ENCODE results near the gene RPS27.

Gene RPS27

DNA sequence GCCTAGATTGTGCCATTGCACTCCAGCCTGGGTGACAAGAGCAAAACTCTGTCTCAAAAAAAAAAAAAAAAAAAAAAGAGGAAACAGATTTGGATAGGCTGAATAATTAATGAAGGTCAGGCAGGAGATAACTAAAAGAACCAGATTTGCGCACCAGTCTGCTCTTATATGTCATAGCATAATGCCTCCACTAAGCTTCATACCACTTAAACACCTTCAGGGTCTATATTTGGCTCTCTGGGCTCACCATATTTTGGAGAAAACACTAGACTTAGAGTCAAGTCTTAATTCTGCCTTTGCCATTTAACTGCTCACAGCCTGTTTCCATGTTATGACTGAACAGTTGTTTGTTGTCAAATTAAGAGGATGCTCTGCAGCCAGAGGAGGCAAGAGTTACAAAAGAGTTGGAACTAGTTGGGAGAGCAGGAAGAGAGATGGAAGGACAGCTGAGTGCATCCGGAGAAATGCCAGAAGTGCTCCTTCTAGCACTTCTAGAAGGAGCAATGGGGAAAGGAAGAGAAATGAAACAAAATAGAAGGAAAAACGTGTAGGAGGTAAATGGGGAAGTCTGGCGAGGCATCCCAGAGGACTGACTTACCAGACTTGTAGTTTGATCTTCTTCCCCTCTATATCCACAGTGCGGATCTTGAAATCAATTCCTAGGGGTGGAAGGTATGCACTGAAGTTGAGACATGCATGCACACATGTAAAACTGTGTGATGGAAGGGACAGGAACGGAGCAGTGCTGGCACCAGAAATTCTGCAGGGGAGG lies 6.3 kb upstream of the RPS27 start:
- Histone ChIP-seq H3K4me3 (peak overlapping the region; percentile 61 to 78), H3K27ac (peak overlapping the region; percentile 76 to 95), H3K9me3 (no peaks in the 10 kb centered on the region), H3K36me3 (peaks cover 0 to 36% (median 17%) of the 10 kb centered on the region in 3 donors), H3K4me1 (peaks cover 0 to 25% (median 17%) of the 10 kb centered on the region in 4 donors), H3K27me3 (no peaks in the 10 kb centered on the region)
- intact Hi-C loops (cut with DNase I; ENCODE audit: low total_unique reads) = loop anchor here (10.0 kb wide), 1 partner anchor 310 kb away; the partner anchor contains the start of genes ILF2 and NPR1
- no peak for DNase-seq
- TF ChIP-seq, protein P1, sequence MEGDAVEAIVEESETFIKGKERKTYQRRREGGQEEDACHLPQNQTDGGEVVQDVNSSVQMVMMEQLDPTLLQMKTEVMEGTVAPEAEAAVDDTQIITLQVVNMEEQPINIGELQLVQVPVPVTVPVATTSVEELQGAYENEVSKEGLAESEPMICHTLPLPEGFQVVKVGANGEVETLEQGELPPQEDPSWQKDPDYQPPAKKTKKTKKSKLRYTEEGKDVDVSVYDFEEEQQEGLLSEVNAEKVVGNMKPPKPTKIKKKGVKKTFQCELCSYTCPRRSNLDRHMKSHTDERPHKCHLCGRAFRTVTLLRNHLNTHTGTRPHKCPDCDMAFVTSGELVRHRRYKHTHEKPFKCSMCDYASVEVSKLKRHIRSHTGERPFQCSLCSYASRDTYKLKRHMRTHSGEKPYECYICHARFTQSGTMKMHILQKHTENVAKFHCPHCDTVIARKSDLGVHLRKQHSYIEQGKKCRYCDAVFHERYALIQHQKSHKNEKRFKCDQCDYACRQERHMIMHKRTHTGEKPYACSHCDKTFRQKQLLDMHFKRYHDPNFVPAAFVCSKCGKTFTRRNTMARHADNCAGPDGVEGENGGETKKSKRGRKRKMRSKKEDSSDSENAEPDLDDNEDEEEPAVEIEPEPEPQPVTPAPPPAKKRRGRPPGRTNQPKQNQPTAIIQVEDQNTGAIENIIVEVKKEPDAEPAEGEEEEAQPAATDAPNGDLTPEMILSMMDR (IDR thresholded peaks at IDR 0.05) = no peak

DNA sequence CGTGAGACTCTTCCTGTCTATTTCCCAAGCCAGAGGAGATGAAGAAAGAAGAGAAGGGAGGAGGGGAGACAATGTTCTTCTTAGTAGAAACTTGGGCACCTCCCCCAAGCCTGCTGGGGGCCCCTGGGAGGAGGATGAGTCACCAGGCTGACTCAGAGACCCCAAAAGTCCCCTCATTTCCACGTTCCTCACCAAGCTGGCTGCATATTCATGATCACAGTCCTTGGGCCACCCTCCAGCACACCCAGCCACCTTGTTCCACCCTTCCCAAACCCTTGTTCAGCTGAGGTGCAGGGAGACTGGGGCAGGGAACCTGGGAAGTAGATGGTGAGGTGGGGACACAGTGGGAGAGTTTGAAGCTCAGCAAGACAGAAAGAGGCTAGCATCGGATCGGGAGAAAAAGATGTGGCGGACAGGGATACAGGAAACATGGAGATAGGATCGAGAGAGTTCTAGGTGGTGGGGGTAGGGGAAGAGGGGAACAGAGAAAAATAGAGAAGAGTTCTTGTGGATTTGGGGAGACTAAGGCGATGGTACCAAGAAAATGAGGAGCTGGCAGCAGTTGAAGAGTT lies 5.1 kb upstream of the RPS27 start:
- peak overlapping the region; percentile 61 to 78 for H3K4me3 ChIP-seq
- H3K27ac ChIP-seq = peak overlapping the region; percentile 76 to 95
- peak; percentile 75 to 79 for DNase-seq
- H3K27me3 ChIP-seq = no peaks in the 10 kb centered on the region
- no peaks in the 10 kb centered on the region for H3K9me3 ChIP-seq
- intact Hi-C loops (cut with DNase I; ENCODE audit: low total_unique reads) = loop anchor here (5.0 to 10.0 kb wide), 2 partner anchors 38 to 311 kb away; partner anchors contain the start of genes DENND4B, ILF2 and NPR1
- H3K4me1 ChIP-seq = peaks cover 0 to 29% (median 22%) of the 10 kb centered on the region in 4 donors
- peaks cover 0 to 31% (median 17%) of the 10 kb centered on the region in 3 donors for H3K36me3 ChIP-seq
- TF ChIP-seq, protein P1 (IDR thresholded peaks at IDR 0.05) = no peak

DNA sequence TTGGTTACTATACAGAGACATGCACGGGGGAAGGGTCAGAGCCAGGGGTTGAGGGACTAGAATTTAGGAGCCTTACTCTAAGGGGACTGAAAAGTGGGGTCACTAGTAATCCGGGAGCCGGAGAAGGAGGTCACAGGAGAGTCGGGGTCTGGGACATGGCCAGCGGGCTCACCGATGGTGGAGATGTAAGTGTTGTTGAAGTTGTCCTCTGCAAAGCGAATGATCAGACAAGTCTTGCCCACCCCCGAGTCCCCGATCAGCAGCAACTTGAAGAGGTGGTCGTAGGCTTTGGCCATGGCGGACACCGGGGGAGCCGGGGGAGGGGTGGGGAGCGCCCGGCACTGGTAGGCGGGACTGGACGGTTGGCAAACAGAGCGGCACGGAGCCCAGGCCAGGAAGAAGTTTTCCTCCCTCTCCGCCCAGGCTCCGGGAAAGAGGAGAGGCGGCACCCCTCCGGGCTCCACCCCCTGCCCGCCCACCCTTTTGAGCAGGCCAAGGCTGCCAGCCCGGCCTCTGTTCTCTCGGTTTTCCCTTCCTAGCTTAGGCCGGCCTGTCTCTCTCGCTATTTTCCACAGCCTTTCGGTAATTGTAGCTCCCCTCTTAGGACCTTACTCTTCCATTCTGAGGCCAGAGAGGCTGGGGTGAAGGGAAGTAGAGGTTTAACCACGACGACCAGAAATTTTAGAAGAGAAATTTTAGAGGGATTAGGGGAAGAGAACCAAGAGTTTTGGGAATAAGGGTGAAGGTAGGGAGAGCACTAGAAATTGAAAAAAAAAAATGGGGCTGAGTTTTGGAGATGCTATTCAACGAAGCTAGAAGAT lies 4.4 kb upstream of the RPS27 start, which contains the start of gene RAB13:
Gene RAB13 (minus strand): TSS at position 399 of the 821 bp plus-strand sequence. CDS start 103 bp downstream, at position 296.
- Histone ChIP-seq H3K9me3 (no peaks in the 10 kb centered on the region), H3K27ac (peak within 1 kb of the TSS; percentile 76 to 95), H3K36me3 (peaks cover 0 to 24% (median 16%) of the 10 kb centered on the region in 3 donors), H3K4me1 (peaks cover 0 to 29% (median 22%) of the 10 kb centered on the region in 4 donors), H3K27me3 (no peaks in the 10 kb centered on the region), H3K4me3 (peak within 1 kb of the TSS; percentile 61 to 78)
- TF ChIP-seq, protein P1 (IDR thresholded peaks at IDR 0.05) = no peak
- intact Hi-C loops (cut with DNase I; ENCODE audit: low total_unique reads) = loop anchor here (5.0 to 10.0 kb wide), 2 partner anchors 39 to 311 kb away; partner anchors contain the start of genes DENND4B, ILF2 and NPR1
- peak; percentile 88 to 97 for DNase-seq

DNA sequence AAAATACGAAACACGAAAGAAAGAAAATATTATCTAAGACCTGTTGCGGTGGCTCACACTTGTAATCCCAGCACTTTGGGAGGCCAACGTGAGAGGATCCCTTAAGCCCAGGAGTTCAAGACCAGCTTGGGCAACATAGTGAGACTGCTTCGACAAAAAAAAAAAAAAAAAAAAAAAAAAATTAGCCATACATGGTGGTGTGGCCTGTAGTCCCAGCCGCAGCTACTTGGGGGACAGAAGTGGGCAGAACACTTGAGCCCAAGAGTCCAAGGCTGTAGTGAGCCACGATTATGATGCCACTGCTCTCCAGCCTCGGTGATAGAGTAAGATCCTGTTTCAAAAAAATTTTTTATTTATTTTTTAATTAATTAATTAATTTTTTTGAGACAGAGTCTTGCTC lies 2.9 kb upstream of the RPS27 start:
- Histone ChIP-seq H3K9me3 (no peaks in the 10 kb centered on the region), H3K27ac (peak overlapping the region in 1 of 2 donors; percentile 95), H3K27me3 (no peaks in the 10 kb centered on the region), H3K4me3 (no peak overlapping the region), H3K36me3 (peaks cover 9 to 20% (median 17%) of the 10 kb centered on the region in 3 donors), H3K4me1 (peaks cover 0 to 42% (median 34%) of the 10 kb centered on the region in 4 donors)
- DNase-seq = no peak
- TF ChIP-seq, protein P1 (IDR thresholded peaks at IDR 0.05) = no peak
- intact Hi-C loops (cut with DNase I; ENCODE audit: low total_unique reads) = loop anchor here (2.0 to 10.0 kb wide), 3 partner anchors 40 to 313 kb away; partner anchors contain the start of genes DENND4B, ILF2 and NPR1

DNA sequence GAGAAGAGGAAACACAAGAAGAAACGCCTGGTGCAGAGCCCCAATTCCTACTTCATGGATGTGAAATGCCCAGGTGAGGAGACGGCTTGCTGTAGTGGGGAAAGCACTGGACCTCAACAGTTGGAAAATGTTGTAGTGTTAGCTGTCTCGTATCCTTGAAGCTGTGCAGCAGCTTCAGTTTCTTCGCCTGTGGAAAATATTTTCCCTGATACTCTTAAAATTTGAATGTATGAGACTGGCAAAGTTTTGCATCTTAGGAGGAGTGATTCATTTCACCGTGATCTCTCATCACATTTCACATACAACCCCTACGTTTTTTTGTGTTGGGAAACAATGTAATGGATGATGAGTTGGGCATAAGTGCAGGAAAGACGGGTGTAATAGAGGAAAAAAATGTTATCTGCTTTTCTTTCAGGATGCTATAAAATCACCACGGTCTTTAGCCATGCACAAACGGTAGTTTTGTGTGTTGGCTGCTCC lies 629 bp downstream of the RPS27 start:
- Histone ChIP-seq H3K9me3 (no peaks in the 10 kb centered on the region), H3K4me3 (peak overlapping the region; percentile 72 to 76), H3K36me3 (peaks cover 42 to 52% (median 44%) of the 10 kb centered on the region in 3 donors), H3K27ac (peak overlapping the region; percentile 90 to 91), H3K4me1 (peaks cover 0 to 42% (median 32%) of the 10 kb centered on the region in 4 donors), H3K27me3 (no peaks in the 10 kb centered on the region)
- TF ChIP-seq, protein P1 (IDR thresholded peaks at IDR 0.05) = no peak
- intact Hi-C loops (cut with DNase I; ENCODE audit: low total_unique reads) = no loop called here
- DNase-seq = no peak
